ENCODE data around the gene PTGR3.

DNA sequence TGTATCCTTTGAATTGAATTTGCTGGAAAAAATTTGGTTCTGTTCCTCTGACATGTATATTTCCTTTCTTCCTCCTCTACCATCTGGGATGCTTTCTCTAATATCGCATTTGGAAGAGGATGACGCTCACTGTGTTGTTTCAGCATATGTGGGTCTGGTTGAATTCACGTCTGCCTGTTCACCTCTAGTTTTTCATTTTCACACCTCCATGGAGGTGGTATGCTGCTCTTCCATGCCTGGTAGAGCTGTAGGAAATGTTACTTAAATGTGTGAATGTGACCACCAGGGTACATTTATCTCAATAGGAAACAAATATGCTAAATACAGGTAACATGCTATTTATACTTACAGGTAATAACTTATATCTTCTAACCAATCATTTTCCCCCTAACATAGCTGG is 46.2 kb upstream of the PTGR3 start:
- TF ChIP-seq, protein P1, sequence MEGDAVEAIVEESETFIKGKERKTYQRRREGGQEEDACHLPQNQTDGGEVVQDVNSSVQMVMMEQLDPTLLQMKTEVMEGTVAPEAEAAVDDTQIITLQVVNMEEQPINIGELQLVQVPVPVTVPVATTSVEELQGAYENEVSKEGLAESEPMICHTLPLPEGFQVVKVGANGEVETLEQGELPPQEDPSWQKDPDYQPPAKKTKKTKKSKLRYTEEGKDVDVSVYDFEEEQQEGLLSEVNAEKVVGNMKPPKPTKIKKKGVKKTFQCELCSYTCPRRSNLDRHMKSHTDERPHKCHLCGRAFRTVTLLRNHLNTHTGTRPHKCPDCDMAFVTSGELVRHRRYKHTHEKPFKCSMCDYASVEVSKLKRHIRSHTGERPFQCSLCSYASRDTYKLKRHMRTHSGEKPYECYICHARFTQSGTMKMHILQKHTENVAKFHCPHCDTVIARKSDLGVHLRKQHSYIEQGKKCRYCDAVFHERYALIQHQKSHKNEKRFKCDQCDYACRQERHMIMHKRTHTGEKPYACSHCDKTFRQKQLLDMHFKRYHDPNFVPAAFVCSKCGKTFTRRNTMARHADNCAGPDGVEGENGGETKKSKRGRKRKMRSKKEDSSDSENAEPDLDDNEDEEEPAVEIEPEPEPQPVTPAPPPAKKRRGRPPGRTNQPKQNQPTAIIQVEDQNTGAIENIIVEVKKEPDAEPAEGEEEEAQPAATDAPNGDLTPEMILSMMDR (IDR thresholded peaks at IDR 0.05), result no peak
- no peak for TF ChIP-seq EZH2 (IDR thresholded peaks at IDR 0.05; ENCODE audit: borderline replicate concordance, insufficient read depth, low read depth, low read length, poor library complexity, severe bottlenecking)
